Neural progenitor cell (in vitro differentiated cells): ENCODE data around the gene IRF5.

Experiments used
- EZH2 ChIP-seq: fragments of 200-600 bp; sonication (generic); IDR thresholded peaks from 2 replicates; pipeline ENCODE4 v1.6.1; 2017; ENCODE audit warnings: antibody characterized with exemption, mild to moderate bottlenecking, moderate library complexity
- EZH2phosphoT487 ChIP-seq: fragments of 200-600 bp; sonication (generic); IDR thresholded peaks from 2 replicates; pipeline ENCODE4 v1.6.1; 2017; ENCODE audit warnings: antibody characterized with exemption
- TF ChIP-seq, protein P1 (sequence below): fragments of 200-600 bp; sonication (generic); IDR thresholded peaks from 2 replicates; pipeline ENCODE4 v1.5.1; 2017; ENCODE audit warnings: antibody characterized with exemption, mild to moderate bottlenecking

DNA sequence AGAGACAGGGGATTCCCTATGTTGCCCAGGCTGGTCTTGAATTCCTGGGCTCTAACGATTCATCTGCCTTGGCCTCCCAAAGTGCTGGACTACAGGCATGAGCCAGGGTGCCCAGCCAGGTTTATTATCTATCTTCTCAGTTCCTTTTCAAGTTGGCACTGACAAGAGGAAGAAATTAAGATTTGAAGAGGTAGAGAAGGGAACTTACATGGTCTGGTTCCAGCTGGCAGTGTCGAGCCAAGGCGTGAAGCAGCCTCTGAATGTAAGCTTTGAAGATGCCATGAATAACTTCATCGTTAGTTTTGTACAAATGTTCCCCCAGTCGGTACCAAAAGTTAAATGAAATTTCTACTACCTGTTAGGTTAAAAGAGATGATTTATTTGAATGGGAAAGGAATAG, 59.5 kb downstream of the IRF5 start:
- TF ChIP-seq, protein P1, sequence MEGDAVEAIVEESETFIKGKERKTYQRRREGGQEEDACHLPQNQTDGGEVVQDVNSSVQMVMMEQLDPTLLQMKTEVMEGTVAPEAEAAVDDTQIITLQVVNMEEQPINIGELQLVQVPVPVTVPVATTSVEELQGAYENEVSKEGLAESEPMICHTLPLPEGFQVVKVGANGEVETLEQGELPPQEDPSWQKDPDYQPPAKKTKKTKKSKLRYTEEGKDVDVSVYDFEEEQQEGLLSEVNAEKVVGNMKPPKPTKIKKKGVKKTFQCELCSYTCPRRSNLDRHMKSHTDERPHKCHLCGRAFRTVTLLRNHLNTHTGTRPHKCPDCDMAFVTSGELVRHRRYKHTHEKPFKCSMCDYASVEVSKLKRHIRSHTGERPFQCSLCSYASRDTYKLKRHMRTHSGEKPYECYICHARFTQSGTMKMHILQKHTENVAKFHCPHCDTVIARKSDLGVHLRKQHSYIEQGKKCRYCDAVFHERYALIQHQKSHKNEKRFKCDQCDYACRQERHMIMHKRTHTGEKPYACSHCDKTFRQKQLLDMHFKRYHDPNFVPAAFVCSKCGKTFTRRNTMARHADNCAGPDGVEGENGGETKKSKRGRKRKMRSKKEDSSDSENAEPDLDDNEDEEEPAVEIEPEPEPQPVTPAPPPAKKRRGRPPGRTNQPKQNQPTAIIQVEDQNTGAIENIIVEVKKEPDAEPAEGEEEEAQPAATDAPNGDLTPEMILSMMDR = no peak
- no peak for TF ChIP-seq EZH2phosphoT487
- TF ChIP-seq EZH2 = no peak
